CD4-positive, CD25-positive, alpha-beta regulatory T cell (primary cell): ENCODE data around the gene ZBED3. TPM values are rescaled to one million over a fixed set of nuclear protein-coding genes. Genes with fewer than 3 reads are reported as not detected.
A peak's percentile ranks its signal among the peaks of the same experiment; 100 is the strongest.

Experiments used
- ATAC-seq, 2 donors: fragments of 150-1000 bp; cut with Tn5 transposase; one replicate each; pipeline ENCODE4 v1.10.0; 2021; ENCODE audit warnings: low read depth in 2 of 2, moderate number of reproducible peaks in 2 of 2, moderate library complexity in 1 of 2
- DNase-seq, 3 donors: peaks; one replicate each; pipeline versions ENCODE4 v3.0.0 to v3.0.0-alpha.2; 2012 to 2022; ENCODE audit warnings: mixed read lengths in 1 of 3
- H3K27ac ChIP-seq: one replicate; pipeline ENCODE4 v1.7.0; 2013; ENCODE audit warnings: mild to moderate bottlenecking, low read length; ENCODE audit not compliant: insufficient read depth, poor library complexity, severe bottlenecking
- H3K27me3 ChIP-seq: one replicate; pipeline ENCODE4 v1.7.0; 2013; ENCODE audit warnings: low read length; ENCODE audit not compliant: control insufficient read depth, insufficient read depth
- H3K36me3 ChIP-seq: one replicate; pipeline ENCODE4 v1.7.0; 2013; ENCODE audit warnings: mild to moderate bottlenecking, low read length, moderate library complexity; ENCODE audit not compliant: control insufficient read depth, insufficient read depth
- H3K4me1 ChIP-seq: 2 replicates; pipeline ENCODE4 v1.7.0; 2013; ENCODE audit warnings: mild to moderate bottlenecking, low read length; ENCODE audit not compliant: insufficient read depth, control insufficient read depth, poor library complexity, severe bottlenecking
- H3K4me3 ChIP-seq: one replicate; pipeline ENCODE4 v1.7.0; 2013; ENCODE audit warnings: low read depth, mild to moderate bottlenecking, low read length, moderate library complexity
- H3K9me3 ChIP-seq, 2 experiments: 1 replicate in 1 of 2; 2 replicates in 1 of 2; pipeline ENCODE4 v1.7.0; 2013; ENCODE audit warnings: low read length in 2 of 2, mild to moderate bottlenecking in 1 of 2, moderate library complexity in 1 of 2; ENCODE audit not compliant: control insufficient read depth in 2 of 2
- H3K27ac Mint-ChIP-seq, 3 donors: one replicate each; pipeline ENCODE4 v1.8.0; 2020 to 2022; ENCODE audit warnings: mild to moderate bottlenecking in 3 of 3, mixed read lengths in 3 of 3, moderate library complexity in 2 of 3
- H3K27me3 Mint-ChIP-seq: one replicate; pipeline ENCODE4 v1.8.0; 2022; ENCODE audit warnings: mild to moderate bottlenecking, mixed read lengths
- H3K36me3 Mint-ChIP-seq: one replicate; pipeline ENCODE4 v1.8.0; 2020; ENCODE audit warnings: mixed read lengths
- H3K4me1 Mint-ChIP-seq, 4 donors: one replicate each; pipeline ENCODE4 v1.8.0; 2020 to 2022; ENCODE audit warnings: mixed read lengths in 4 of 4, mild to moderate bottlenecking in 1 of 4
- H3K4me3 Mint-ChIP-seq, 4 donors: one replicate each; pipeline ENCODE4 v1.8.0; 2020 to 2022; ENCODE audit warnings: mild to moderate bottlenecking in 4 of 4, mixed read lengths in 4 of 4, moderate library complexity in 3 of 4
- H3K9me3 Mint-ChIP-seq, 7 donors: one replicate each; pipeline ENCODE4 v1.8.0; 2020 to 2022; ENCODE audit warnings: mixed read lengths in 7 of 7, mild to moderate bottlenecking in 3 of 7, moderate library complexity in 2 of 7
- polyA plus RNA-seq, 4 donors: library from polyadenylated mRNA; unstranded; fragments of 300-500 nt; fragmentation: Illumina TruSeq; gene quantifications; one replicate each; pipeline ENCODE4 v1.2.3, GENCODE V29; 2021
- total RNA-seq: library from RNA; stranded (reverse); gene quantifications from one replicate; pipeline ENCODE4 v1.2.3, GENCODE V29; 2022

The ZBED3 gene
- total and polyA plus RNA-seq, 5 donors from 2014 or later, result 0.07 to 0.59 (median 0.20) TPM

GRCh38 chr5:77046416-77047073 is 40.5 kb downstream of the ZBED3 start:
- Mint-ChIP-seq H3K36me3 (peaks cover 32% of the 10 kb centered on the region), H3K4me3 (no peak overlapping the region)
- no peak for ATAC-seq

GRCh38 chr5:77035950-77036349 is 51.1 kb downstream of the ZBED3 start:
- Histone ChIP-seq H3K27ac (no peak overlapping the region), H3K27me3 (no peaks in the 10 kb centered on the region), H3K4me3 (no peak overlapping the region), H3K36me3 (peaks cover 58% of the 10 kb centered on the region), H3K9me3 (no peaks in the 10 kb centered on the region), H3K4me1 (peaks cover 22% of the 10 kb centered on the region)
- peaks cover 32% of the 10 kb centered on the region for H3K36me3 Mint-ChIP-seq
- DNase-seq, result no peak
- no peak for ATAC-seq
- no peaks in the 10 kb centered on the region for H3K9me3 Mint-ChIP-seq
- peaks cover 14 to 46% (median 39%) of the 10 kb centered on the region in 4 donors for H3K4me1 Mint-ChIP-seq
- H3K27ac Mint-ChIP-seq, result no peak overlapping the region
- no peaks in the 10 kb centered on the region for H3K27me3 Mint-ChIP-seq
- H3K4me3 Mint-ChIP-seq, result no peak overlapping the region

More at GRCh38 chr5:77046416-77047073, 40.5 kb downstream of the ZBED3 start:
- Histone ChIP-seq H3K4me3 (no peak overlapping the region), H3K9me3 (no peaks in the 10 kb centered on the region), H3K27ac (no peak overlapping the region), H3K36me3 (peaks cover 46% of the 10 kb centered on the region), H3K27me3 (no peaks in the 10 kb centered on the region), H3K4me1 (no peaks in the 10 kb centered on the region)
- H3K27ac Mint-ChIP-seq, result no peak overlapping the region
- H3K4me1 Mint-ChIP-seq, result peaks cover 3 to 7% (median 7%) of the 10 kb centered on the region in 4 donors
- H3K27me3 Mint-ChIP-seq, result no peaks in the 10 kb centered on the region
- no peaks in the 10 kb centered on the region for H3K9me3 Mint-ChIP-seq
- no peak for DNase-seq

GRCh38 chr5:77033338-77033737 is 53.7 kb downstream of the ZBED3 start:
- Histone ChIP-seq H3K4me3 (no peak overlapping the region), H3K27ac (no peak overlapping the region), H3K4me1 (peaks cover 33% of the 10 kb centered on the region), H3K9me3 (peaks cover 5 to 10% of the 10 kb centered on the region in 2 experiments), H3K27me3 (no peaks in the 10 kb centered on the region), H3K36me3 (peaks cover 40% of the 10 kb centered on the region)
- peak overlapping the region in 1 of 3 donors; percentile 57 for H3K27ac Mint-ChIP-seq
- peak overlapping the region in 2 of 4 donors; percentile 64 to 84 for H3K4me3 Mint-ChIP-seq
- peaks cover 0 to 11% (median 5%) of the 10 kb centered on the region in 7 donors for H3K9me3 Mint-ChIP-seq
- peaks cover 5% of the 10 kb centered on the region for H3K27me3 Mint-ChIP-seq
- H3K36me3 Mint-ChIP-seq, result peaks cover 17% of the 10 kb centered on the region
- no peak for DNase-seq
- peaks cover 19 to 56% (median 43%) of the 10 kb centered on the region in 4 donors for H3K4me1 Mint-ChIP-seq
- ATAC-seq, result no peak

- no peaks in the 10 kb centered on the region for H3K27me3 ChIP-seq
- no peak for DNase-seq
- no peak for ATAC-seq
- Mint-ChIP-seq H3K9me3 (peaks cover 0 to 11% (median 5%) of the 10 kb centered on the region in 7 donors), H3K27me3 (peaks cover 5% of the 10 kb centered on the region), H3K36me3 (peaks cover 20% of the 10 kb centered on the region), H3K4me1 (peaks cover 19 to 59% (median 43%) of the 10 kb centered on the region in 4 donors), H3K4me3 (peak overlapping the region in 3 of 4 donors; percentile 19 to 84 (median 81)), H3K27ac (peak overlapping the region in 1 of 3 donors; percentile 32)
- H3K9me3 ChIP-seq, result peaks cover 5 to 10% of the 10 kb centered on the region in 2 experiments
- H3K27ac ChIP-seq, result no peak overlapping the region
- peaks cover 33% of the 10 kb centered on the region for H3K4me1 ChIP-seq
- H3K36me3 ChIP-seq, result peaks cover 34% of the 10 kb centered on the region
- H3K4me3 ChIP-seq, result no peak overlapping the region
Measured at GRCh38 chr5:77032635-77033034, 54.5 kb downstream of the ZBED3 start.

- H3K4me3 ChIP-seq, result peak overlapping the region; percentile 56
- DNase-seq (no peak), ATAC-seq (no peak)
- peaks cover 33% of the 10 kb centered on the region for H3K4me1 ChIP-seq
- H3K36me3 ChIP-seq, result peaks cover 27% of the 10 kb centered on the region
- no peak overlapping the region for H3K27ac ChIP-seq
- peaks cover 5 to 10% of the 10 kb centered on the region in 2 experiments for H3K9me3 ChIP-seq
- H3K27me3 Mint-ChIP-seq, result peaks cover 5% of the 10 kb centered on the region
- peaks cover 17% of the 10 kb centered on the region for H3K36me3 Mint-ChIP-seq
- H3K27me3 ChIP-seq, result no peaks in the 10 kb centered on the region
- H3K4me1 Mint-ChIP-seq, result peaks cover 19 to 59% (median 43%) of the 10 kb centered on the region in 4 donors
- peak overlapping the region; percentile 87 to 96 (median 95) for H3K4me3 Mint-ChIP-seq
- peaks cover 0 to 11% (median 5%) of the 10 kb centered on the region in 7 donors for H3K9me3 Mint-ChIP-seq
- peak overlapping the region in 2 of 3 donors; percentile 78 to 96 for H3K27ac Mint-ChIP-seq
Measured at GRCh38 chr5:77031891-77032290, 55.2 kb downstream of the ZBED3 start.

GRCh38 chr5:77030097-77031071 is 56.7 kb downstream of the ZBED3 start, which contains the start of gene AGGF1:
AGGF1 (plus strand) TSS chr5:77030404; CDS start chr5:77030767, 363 bp downstream.
- H3K4me1 Mint-ChIP-seq, result peaks cover 19 to 54% (median 43%) of the 10 kb centered on the region in 4 donors
- peak within 1 kb of the TSS; percentile 87 to 96 (median 95) for H3K4me3 Mint-ChIP-seq
- Histone ChIP-seq H3K4me1 (peaks cover 33% of the 10 kb centered on the region), H3K4me3 (peak within 1 kb of the TSS; percentile 77), H3K27ac (peak within 1 kb of the TSS; percentile 85), H3K36me3 (peaks cover 12% of the 10 kb centered on the region), H3K9me3 (peaks cover 5 to 10% of the 10 kb centered on the region in 2 experiments), H3K27me3 (no peaks in the 10 kb centered on the region)
- ATAC-seq (peak; percentile 99 to 100), DNase-seq (peak; percentile 81 to 97 (median 90))
- peaks cover 5% of the 10 kb centered on the region for H3K27me3 Mint-ChIP-seq
- H3K36me3 Mint-ChIP-seq, result peaks cover 18% of the 10 kb centered on the region
- peaks cover 0 to 11% (median 6%) of the 10 kb centered on the region in 7 donors for H3K9me3 Mint-ChIP-seq
- peak within 1 kb of the TSS; percentile 96 to 99 (median 97) for H3K27ac Mint-ChIP-seq

GRCh38 chr5:77029376-77029885 is 57.7 kb downstream of the ZBED3 start:
- H3K36me3 ChIP-seq, result peaks cover 3% of the 10 kb centered on the region
- H3K9me3 Mint-ChIP-seq, result peaks cover 0 to 11% (median 6%) of the 10 kb centered on the region in 7 donors
- H3K4me3 Mint-ChIP-seq, result peak overlapping the region; percentile 87 to 96 (median 95)
- H3K9me3 ChIP-seq, result peaks cover 5 to 10% of the 10 kb centered on the region in 2 experiments
- ATAC-seq (no peak), DNase-seq (peak in 2 of 3 donors; percentile 1 to 3)
- H3K27me3 Mint-ChIP-seq, result peaks cover 5% of the 10 kb centered on the region
- H3K27me3 ChIP-seq, result peaks cover 4% of the 10 kb centered on the region
- H3K4me1 Mint-ChIP-seq, result peaks cover 19 to 49% (median 38%) of the 10 kb centered on the region in 4 donors
- peak overlapping the region; percentile 66 to 97 (median 96) for H3K27ac Mint-ChIP-seq
- peak overlapping the region; percentile 77 for H3K4me3 ChIP-seq
- H3K4me1 ChIP-seq, result peaks cover 33% of the 10 kb centered on the region
- H3K36me3 Mint-ChIP-seq, result peaks cover 12% of the 10 kb centered on the region
- peak overlapping the region; percentile 85 for H3K27ac ChIP-seq
